HepG2 (cell line): ENCODE measurements around the gene ATAD1. TPM values are rescaled to one million over a fixed set of nuclear protein-coding genes. Genes with fewer than 3 reads are reported as not detected.

ENCODE experiments used
- ATAC-seq: fragments of 200-7000 bp; cut with Tn5 transposase; 3 replicates; pipeline ENCODE4 v1.9.1; 2020; ENCODE audit warnings: mild to moderate bottlenecking, moderate library complexity
- BruUV-seq: library from RNA; stranded (reverse); fragments of 400-500 nt; replicated peaks from 2 replicates; lab custom pipeline; 2021; lab: Mats Ljungman, UMichigan
- CTCF ChIA-PET: fragments of 300-600 bp; formaldehyde crosslinking; extraction: SDS; loops from one replicate; lab custom pipeline; 2021; ENCODE audit warnings: low total read pairs, inconsistent platforms, low intra/inter-chr PET ratio; lab: Yijun Ruan, JAX
- POLR2A ChIA-PET: fragments of 350-600 bp; sonication (Branson Sonifier 250); formaldehyde crosslinking; loops from one replicate; lab custom pipeline; 2020; ENCODE audit warnings: antibody characterized with exemption, inconsistent platforms; lab: Yijun Ruan, JAX
- DNase-seq: peaks from one replicate; pipeline ENCODE4 v3.0.0-alpha.2; 2015; ENCODE audit warnings: low spot score
- FAIRE-seq: peaks from 3 replicates; lab custom pipeline; 2011; peaks lifted over from hg19 to GRCh38; lab: Jason Lieb, UNC
- H2AFZ ChIP-seq: one replicate; pipeline ENCODE4 v1.6.1; 2011; ENCODE audit warnings: low read length, inconsistent platforms
- H3K27ac ChIP-seq: fragments of 300-600 bp; 3 replicates; pipeline ENCODE4 v1.8.0; 2011; ENCODE audit warnings: mixed run types, mild to moderate bottlenecking, mixed read lengths, low read length, inconsistent platforms; ENCODE audit not compliant: insufficient read depth; ENCODE audit errors: extremely low read length
- H3K27me3 ChIP-seq, 2 experiments: fragments of 200-600 bp in 1 of 2; 2 replicates in 1 of 2; 3 replicates in 1 of 2; pipeline versions ENCODE4 v1.6.0 to v1.8.0; 2011; ENCODE audit warnings: low read length in 2 of 2, mild to moderate bottlenecking in 2 of 2, moderate library complexity in 2 of 2, inconsistent platforms in 1 of 2; ENCODE audit not compliant: insufficient read depth in 2 of 2, control insufficient read depth in 1 of 2
- H3K36me3 ChIP-seq, 2 experiments: fragments of 200-600 bp in 1 of 2; replicated peaks in 1 of 2; 2 replicates in 1 of 2; 3 replicates in 1 of 2; pipeline versions ENCODE4 v1.5.1 to v1.8.0; 2011; ENCODE audit warnings: low read length in 2 of 2, inconsistent platforms in 1 of 2; ENCODE audit not compliant: insufficient read depth in 2 of 2, control insufficient read depth in 1 of 2
- H3K4me1 ChIP-seq: 2 replicates; pipeline ENCODE4 v1.5.1; 2012; ENCODE audit warnings: low read length, inconsistent platforms; ENCODE audit not compliant: insufficient read depth
- H3K4me2 ChIP-seq: 2 replicates; pipeline ENCODE4 v1.6.0; 2011; ENCODE audit warnings: low read depth, low read length, inconsistent platforms
- H3K4me3 ChIP-seq, 3 experiments: fragments of 200-600 bp in 1 of 3; sonication (generic), shearing (Covaris generic) in 1 of 3; replicated peaks in 1 of 3; 2 replicates each; pipeline ENCODE4 v1.5.1; 2011 to 2016; ENCODE audit warnings: low read length in 3 of 3, inconsistent platforms in 2 of 3, low read depth in 2 of 3, mild to moderate bottlenecking in 2 of 3, control low read depth in 1 of 3, mixed read lengths in 1 of 3; ENCODE audit not compliant: insufficient read depth in 1 of 3
- H3K79me2 ChIP-seq: one replicate; pipeline ENCODE4 v1.6.1; 2011; ENCODE audit warnings: low read length, inconsistent platforms; ENCODE audit not compliant: insufficient read depth
- H3K9ac ChIP-seq: 2 replicates; pipeline ENCODE4 v1.6.0; 2011; ENCODE audit warnings: mild to moderate bottlenecking, low read depth, low read length, inconsistent platforms; ENCODE audit not compliant: insufficient read depth
- H3K9me3 ChIP-seq: 2 replicates; pipeline ENCODE4 v1.5.1; 2012; ENCODE audit warnings: mild to moderate bottlenecking, low read length
- H4K20me1 ChIP-seq: 2 replicates; pipeline ENCODE4 v1.6.0; 2011; ENCODE audit warnings: inconsistent platforms, mild to moderate bottlenecking, low read length, moderate library complexity; ENCODE audit not compliant: insufficient read depth
- ATF3 ChIP-seq: sonication (generic); formaldehyde crosslinking; IDR thresholded peaks from 2 replicates; pipeline ENCODE4 v1.4.0; 2020; ENCODE audit warnings: missing genetic modification reagents
- CENPX ChIP-seq: sonication (generic); formaldehyde crosslinking; IDR thresholded peaks from 2 replicates; pipeline ENCODE4 v1.9.0; 2021; ENCODE audit warnings: mild to moderate bottlenecking, missing genetic modification reagents, moderate library complexity
- DNMT3B ChIP-seq: conservative IDR thresholded peaks from 2 replicates; pipeline ENCODE4 v1.6.1; 2016; ENCODE audit warnings: missing biosample characterization, control low read depth
- ELF1 ChIP-seq: sonication (generic); formaldehyde crosslinking; IDR thresholded peaks from 2 replicates; pipeline ENCODE4 v1.4.0; 2020; ENCODE audit warnings: missing genetic modification reagents
- FOSL1 ChIP-seq: sonication (generic); formaldehyde crosslinking; IDR thresholded peaks from 2 replicates; pipeline ENCODE4 v1.9.0; 2021; ENCODE audit warnings: missing genetic modification reagents, borderline replicate concordance
- HNF1B ChIP-seq: sonication (generic); formaldehyde crosslinking; IDR thresholded peaks from 2 replicates; pipeline ENCODE4 v1.5.1; 2020; ENCODE audit warnings: mild to moderate bottlenecking, moderate library complexity, missing genetic modification reagents
- MAFK ChIP-seq, 2 experiments: IDR thresholded peaks in 1 of 2; conservative IDR thresholded peaks in 1 of 2; 2 replicates each; pipeline ENCODE4 v1.6.1; 2011; ENCODE audit warnings: improper control_type of control experiment in 2 of 2, low read length in 2 of 2
- NFKB2 ChIP-seq: sonication (generic); formaldehyde crosslinking; IDR thresholded peaks from 2 replicates; pipeline ENCODE4 v1.4.0; 2020; ENCODE audit warnings: missing genetic modification reagents, borderline replicate concordance
- NONO ChIP-seq, 2 experiments: fragments of 450-650 bp in 1 of 2; sonication (generic) in 1 of 2; formaldehyde crosslinking in 1 of 2; IDR thresholded peaks in 1 of 2; conservative IDR thresholded peaks in 1 of 2; 2 replicates each; pipeline versions ENCODE4 v1.6.1 to v1.8.0; 2017 to 2022; ENCODE audit warnings: mild to moderate bottlenecking in 1 of 2, missing genetic modification reagents in 1 of 2, moderate library complexity in 1 of 2
- SMARCC2 ChIP-seq: fragments of 450-650 bp; IDR thresholded peaks from 2 replicates; pipeline ENCODE4 v1.6.1; 2017; ENCODE audit warnings: antibody characterized with exemption, mild to moderate bottlenecking
- SSRP1 ChIP-seq: IDR thresholded peaks from 2 replicates; pipeline ENCODE4 v1.6.1; 2016; ENCODE audit warnings: control low read depth
- THAP8 ChIP-seq: sonication (generic); formaldehyde crosslinking; IDR thresholded peaks from 2 replicates; pipeline ENCODE4 v1.5.1; 2020; ENCODE audit warnings: missing genetic modification reagents, mild to moderate bottlenecking, borderline replicate concordance
- TP53 ChIP-seq: sonication (generic); formaldehyde crosslinking; conservative IDR thresholded peaks from 2 replicates; pipeline ENCODE4 v1.4.0; 2020; ENCODE audit warnings: missing genetic modification reagents
- ZEB1 ChIP-seq: IDR thresholded peaks from 2 replicates; pipeline ENCODE4 v1.6.1; 2012; ENCODE audit warnings: mild to moderate bottlenecking, low read depth, inconsistent platforms; ENCODE audit not compliant: insufficient replicate concordance
- ZNF430 ChIP-seq: sonication (generic); formaldehyde crosslinking; IDR thresholded peaks from 2 replicates; pipeline ENCODE4 v1.9.0; 2021; ENCODE audit warnings: mild to moderate bottlenecking, missing genetic modification reagents
- ZNF432 ChIP-seq: sonication (generic); formaldehyde crosslinking; IDR thresholded peaks from 2 replicates; pipeline ENCODE4 v1.5.0; 2020; ENCODE audit warnings: missing genetic modification reagents, mild to moderate bottlenecking, borderline replicate concordance
- ZNF746 ChIP-seq: sonication (generic); formaldehyde crosslinking; IDR thresholded peaks from 2 replicates; pipeline ENCODE4 v1.8.0; 2022; ENCODE audit warnings: mild to moderate bottlenecking, missing genetic modification reagents
- ZNF850 ChIP-seq: sonication (generic); formaldehyde crosslinking; conservative IDR thresholded peaks from 2 replicates; pipeline ENCODE4 v1.9.0; 2021; ENCODE audit warnings: mild to moderate bottlenecking, missing genetic modification reagents
- ZSCAN5A ChIP-seq: sonication (generic); formaldehyde crosslinking; IDR thresholded peaks from 2 replicates; pipeline ENCODE4 v1.8.0; 2022; ENCODE audit warnings: mild to moderate bottlenecking, missing genetic modification reagents, borderline replicate concordance
- WGBS: methylation state at CpG from one replicate; pipeline ENCODE4 v1.1.6; 2017; ENCODE audit warnings: low lambda C conversion rate; 5-methylcytosine and 5-hydroxymethylcytosine counted together
- in situ Hi-C: cut with HindIII; loops from 2 replicates; pipeline ENCODE4 v1.10.0; 2017; ENCODE audit warnings: low pct_unique_long_range_greater_than_20kb; ENCODE audit not compliant: extremely low pct_ligation_motif_present
- intact Hi-C: fragments of 100-400 bp; cut with micrococcal nuclease; formaldehyde crosslinking; loops from one replicate; pipeline ENCODE4 v1.10.0; 2022; ENCODE audit not compliant: unreplicated experiment
- polyA plus RNA-seq, 8 experiments: library from polyadenylated mRNA; depleted of rRNA in 3 of 8; stranded (reverse) in 7 of 8; unstranded in 1 of 8; fragments of >200 nt; fragmentation: Illumina TruSeq in 4 of 8; extraction: Trizol in 4 of 8; gene quantifications; 2 replicates each; pipeline versions ENCODE4 v1.2.1 to v1.2.3, GENCODE V29; 2011 to 2016; ENCODE audit warnings: low read depth in 4 of 8, missing spikeins in 1 of 8, mixed read lengths in 1 of 8; ENCODE audit not compliant: insufficient read depth in 1 of 8
- total RNA-seq, 5 experiments: library from RNA; depleted of rRNA; stranded (reverse); fragments of >200 nt; fragmentation: Illumina TruSeq; extraction: Trizol; gene quantifications; 2 replicates each; pipeline ENCODE4 v1.2.3, GENCODE V29; 2016; ENCODE audit warnings: low read depth in 1 of 5

Gene ATAD1
- total and polyA plus RNA-seq, 2 of the 13 experiments (the other 11 are each of a cell fraction or from before 2014, with no cell fraction given): 14.9 to 28.2 TPM

GRCh38 chr10:87761892-87762291 is 56.1 kb downstream of the ATAD1 start:
- H3K27ac ChIP-seq: no peak overlapping the region
- CTCF ChIA-PET: no interaction called here
- POLR2A ChIA-PET: no interaction called here
- TF ChIP-seq TP53 (CRISPR knock-in tag) (no peak), NONO (IDR thresholded peaks at IDR 0.05) (no peak), NONO (CRISPR knock-in tag; conservative IDR thresholded peaks at IDR 0.05) (no peak), ZNF746 (CRISPR knock-in tag) (no peak), CENPX (no peak), SSRP1 (CRISPR knock-in tag) (no peak), ZNF850 (CRISPR knock-in tag) (no peak), ATF3 (CRISPR knock-in tag) (peak; percentile 74), ZEB1 (no peak), MAFK (conservative IDR thresholded peaks at IDR 0.05 in 1 of 2, IDR thresholded peaks at IDR 0.05 in 1 of 2; ENCODE audit: low read length in 2 of 2) (no peak), ZSCAN5A (CRISPR knock-in tag) (no peak), HNF1B (CRISPR knock-in tag) (no peak), DNMT3B (no peak), ZNF430 (CRISPR knock-in tag) (no peak), ELF1 (CRISPR knock-in tag) (no peak), NFKB2 (no peak), FOSL1 (CRISPR knock-in tag) (peak; percentile 59; the same call in 1 of the 2 replicates), SMARCC2 (no peak), ZNF432 (no peak), THAP8 (CRISPR knock-in tag) (no peak)

More at GRCh38 chr10:87761892-87762291, 56.1 kb downstream of the ATAD1 start:
- peak; percentile 60 for FAIRE-seq
- H3K79me2 ChIP-seq: no peaks in the 10 kb centered on the region
- H3K4me2 ChIP-seq: no peak overlapping the region
- in situ Hi-C loops: no loop called here
- H3K27me3 ChIP-seq: no peaks in the 10 kb centered on the region
- H3K4me3 ChIP-seq: no peak overlapping the region
- H2AFZ ChIP-seq: no peak overlapping the region
- WGBS: 97% methylated on average over 1 of the region's 2 CpGs
- no TSS peak for BruUV-seq
- H3K9ac ChIP-seq: no peak overlapping the region
- peak; percentile 69 for ATAC-seq
- no peaks in the 10 kb centered on the region for H4K20me1 ChIP-seq
- intact Hi-C loops: no loop called here
- DNase-seq: peak; percentile 55
- no peaks in the 10 kb centered on the region for H3K9me3 ChIP-seq
- H3K36me3 ChIP-seq: 0 out of 5 replicates have a peak, but pooled peaks cover 1 to 10% of the 10 kb centered on the region in 2 experiments
- peaks cover 24% of the 10 kb centered on the region for H3K4me1 ChIP-seq
